Measurements from ENCODE around the gene OR2AK2.

The OR2AK2 gene, protein sequence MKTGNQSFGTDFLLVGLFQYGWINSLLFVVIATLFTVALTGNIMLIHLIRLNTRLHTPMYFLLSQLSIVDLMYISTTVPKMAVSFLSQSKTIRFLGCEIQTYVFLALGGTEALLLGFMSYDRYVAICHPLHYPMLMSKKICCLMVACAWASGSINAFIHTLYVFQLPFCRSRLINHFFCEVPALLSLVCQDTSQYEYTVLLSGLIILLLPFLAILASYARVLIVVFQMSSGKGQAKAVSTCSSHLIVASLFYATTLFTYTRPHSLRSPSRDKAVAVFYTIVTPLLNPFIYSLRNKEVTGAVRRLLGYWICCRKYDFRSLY

DNA sequence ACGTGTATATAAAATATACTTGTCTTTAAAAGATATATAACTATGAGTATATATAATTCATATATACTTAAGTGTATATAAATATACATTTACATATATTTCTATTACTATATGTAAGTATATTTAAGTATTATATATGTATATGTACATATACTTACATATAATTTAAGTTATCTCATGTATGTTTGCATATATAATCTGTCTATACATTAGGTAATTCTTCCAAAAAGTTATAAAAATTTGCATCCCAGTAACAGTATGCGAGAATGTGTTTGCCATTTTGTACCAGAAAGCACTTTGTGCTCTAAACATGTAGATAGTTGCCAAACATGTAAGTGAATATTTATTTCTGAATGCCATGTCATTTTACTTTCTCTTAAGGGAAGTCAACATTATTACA lies at the start of gene OR2AK2:
OR2AK2 (plus strand) TSS at position 301 of the 400 bp plus-strand sequence. CDS start 144 bp downstream, outside the sequence.
- no peak for DNase-seq

DNA sequence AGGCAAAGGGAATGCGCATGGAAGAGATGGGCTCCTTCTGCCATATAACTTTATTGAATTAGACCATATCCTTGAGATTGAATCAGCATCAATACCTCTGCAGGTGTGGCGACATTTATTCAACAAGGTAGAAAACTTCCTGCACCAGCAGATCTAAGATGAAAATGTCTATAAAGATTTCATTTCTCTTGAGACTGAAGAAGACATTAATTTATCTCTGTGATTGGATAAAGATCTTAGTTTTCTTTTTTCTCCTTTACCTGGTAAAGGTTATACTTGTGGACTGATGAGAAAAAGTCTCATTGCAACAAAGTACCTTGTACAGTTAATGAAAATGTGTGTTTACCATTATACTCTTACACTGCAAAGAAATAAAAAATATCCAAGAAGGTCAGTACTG lies 45.1 kb upstream of the OR2AK2 start, which contains the start of gene OR2T8:
OR2T8 (plus strand) TSS at position 301 of the 400 bp plus-strand sequence. CDS start 766 bp downstream, outside the sequence.
- DNase-seq: no peak

DNA sequence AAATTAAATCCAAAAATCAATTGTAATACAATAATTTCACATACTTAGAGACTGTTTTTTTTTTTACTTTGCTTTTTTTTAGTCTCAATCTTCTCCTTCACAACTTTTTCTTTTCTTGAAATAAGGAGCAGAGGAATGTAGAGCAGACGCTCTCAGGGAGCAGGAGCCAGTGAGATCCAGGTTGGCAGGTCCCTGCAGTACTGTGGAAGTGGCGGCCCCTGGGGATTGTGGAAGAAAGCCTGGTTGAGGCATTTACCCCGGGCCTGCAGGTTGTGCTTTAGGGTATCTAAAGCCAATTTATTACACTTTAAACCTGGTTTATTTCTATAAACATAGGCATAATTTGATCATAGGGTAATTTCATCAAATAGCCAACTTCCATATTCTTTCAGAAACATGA lies 41.1 kb upstream of the OR2AK2 start:
- DNase-seq: no peak

DNA sequence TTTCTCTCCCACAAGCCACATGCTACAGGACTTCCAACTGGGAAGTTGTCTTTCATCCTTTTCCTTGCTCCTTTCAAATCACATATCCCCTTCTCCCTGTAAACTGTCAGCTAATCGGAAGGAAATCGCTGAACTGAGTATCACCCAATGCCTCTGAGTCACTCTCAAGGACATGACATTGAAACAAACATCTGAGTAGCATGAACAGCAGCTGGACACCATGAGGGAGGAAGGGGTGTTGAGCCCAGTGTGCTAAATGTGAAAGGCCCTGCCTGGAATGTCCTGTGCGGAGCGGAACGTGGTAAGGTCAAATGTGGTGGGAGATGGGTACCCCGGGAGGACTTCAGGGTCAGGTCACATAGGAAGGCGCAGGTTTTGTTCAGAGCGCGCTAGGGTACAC lies 40.2 kb upstream of the OR2AK2 start, which contains the start of gene OR2AJ1:
OR2AJ1 (plus strand) TSS at position 22 of the 400 bp plus-strand sequence. CDS start 8,880 bp downstream, outside the sequence.
- no peak for DNase-seq

DNA sequence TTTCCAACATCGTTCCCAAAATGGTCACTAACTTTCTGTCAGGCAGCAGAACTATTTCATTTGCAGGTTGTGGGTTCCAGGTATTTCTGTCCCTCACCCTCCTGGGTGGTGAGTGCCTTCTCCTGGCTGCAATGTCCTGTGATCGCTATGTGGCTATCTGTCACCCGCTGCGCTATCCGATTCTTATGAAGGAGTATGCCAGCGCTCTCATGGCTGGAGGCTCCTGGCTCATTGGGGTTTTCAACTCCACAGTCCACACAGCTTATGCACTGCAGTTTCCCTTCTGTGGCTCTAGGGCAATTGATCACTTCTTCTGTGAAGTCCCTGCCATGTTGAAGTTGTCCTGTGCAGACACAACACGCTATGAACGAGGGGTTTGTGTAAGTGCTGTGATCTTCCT lies 31.0 kb upstream of the OR2AK2 start:
- DNase-seq: no peak

DNA sequence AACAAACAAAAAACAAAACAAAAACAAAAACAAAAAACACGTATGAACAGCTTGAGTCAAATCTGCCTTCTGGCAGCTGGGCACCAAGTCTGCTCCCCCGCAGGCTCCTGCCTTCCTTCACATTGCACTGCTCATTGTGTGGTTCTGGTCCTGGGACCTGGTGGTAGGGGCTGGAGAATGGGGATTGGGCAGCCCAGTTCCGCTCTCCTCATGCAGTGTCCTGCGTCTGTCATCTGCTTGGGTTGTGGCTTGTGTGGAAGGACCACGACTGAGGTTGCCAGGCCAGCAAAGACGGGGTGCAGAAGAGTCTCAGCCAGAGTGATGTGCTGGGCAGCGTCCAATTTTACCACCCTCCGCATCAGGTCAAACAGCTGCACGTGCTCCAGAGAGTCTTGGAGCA lies 29.3 kb upstream of the OR2AK2 start:
- no peak for DNase-seq

DNA sequence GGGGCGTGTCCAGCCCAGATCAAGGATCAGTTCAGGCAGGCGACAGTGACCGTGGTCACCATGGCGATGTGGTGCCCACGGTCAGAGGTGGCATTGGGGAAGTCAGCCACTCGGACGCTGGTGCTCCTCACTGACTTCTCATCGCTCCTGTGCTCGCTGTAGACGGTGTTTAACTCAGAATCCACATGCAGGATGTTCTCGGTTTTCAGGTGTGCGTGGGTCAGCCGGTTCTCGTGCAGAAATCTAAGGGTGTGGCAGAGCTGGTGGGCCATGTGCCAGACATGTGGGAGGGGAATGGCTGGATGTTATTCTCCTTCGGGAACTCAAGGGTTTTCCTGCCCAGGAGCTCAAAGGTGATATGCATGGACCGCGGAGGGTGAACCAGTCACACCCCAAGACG lies 28.6 kb upstream of the OR2AK2 start:
- DNase-seq: no peak

DNA sequence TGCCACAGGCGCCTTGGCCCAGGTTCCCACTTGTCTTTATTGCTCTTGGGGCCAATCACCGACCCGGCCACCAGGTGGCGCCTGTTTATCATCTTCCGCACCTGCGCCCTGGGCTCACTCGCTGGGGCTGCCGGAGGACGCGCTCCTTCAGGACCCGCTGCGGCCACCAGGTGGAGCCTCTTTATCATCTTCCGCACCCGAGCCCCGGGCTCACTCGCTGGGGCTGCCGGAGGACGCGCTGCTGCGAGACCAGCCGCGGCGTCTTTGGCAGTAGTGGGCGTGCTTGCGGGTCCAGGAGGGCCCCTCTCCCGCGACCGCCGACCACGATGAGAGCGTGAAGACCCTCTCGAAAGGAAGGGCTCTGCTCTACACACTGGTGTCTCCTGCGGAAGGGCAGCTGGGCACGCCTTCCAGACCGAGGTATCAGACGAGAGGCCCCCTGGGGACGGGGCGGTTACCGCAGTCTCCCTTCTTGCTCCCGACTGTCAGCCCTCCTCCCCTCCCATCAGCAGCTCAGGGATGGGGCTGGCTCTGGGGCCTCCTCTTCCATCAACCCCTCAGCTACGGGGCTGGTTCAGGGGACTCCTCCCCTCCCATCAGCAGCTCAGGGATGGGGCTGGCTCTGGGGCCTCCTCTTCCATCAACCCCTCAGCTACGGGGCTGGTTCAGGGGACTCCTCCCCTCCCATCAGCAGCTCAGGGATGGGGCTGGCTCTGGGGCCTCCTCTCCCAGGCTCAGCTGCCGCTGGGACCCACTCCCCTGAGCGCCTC lies 27.9 kb upstream of the OR2AK2 start:
- peak; percentile 32 for DNase-seq

DNA sequence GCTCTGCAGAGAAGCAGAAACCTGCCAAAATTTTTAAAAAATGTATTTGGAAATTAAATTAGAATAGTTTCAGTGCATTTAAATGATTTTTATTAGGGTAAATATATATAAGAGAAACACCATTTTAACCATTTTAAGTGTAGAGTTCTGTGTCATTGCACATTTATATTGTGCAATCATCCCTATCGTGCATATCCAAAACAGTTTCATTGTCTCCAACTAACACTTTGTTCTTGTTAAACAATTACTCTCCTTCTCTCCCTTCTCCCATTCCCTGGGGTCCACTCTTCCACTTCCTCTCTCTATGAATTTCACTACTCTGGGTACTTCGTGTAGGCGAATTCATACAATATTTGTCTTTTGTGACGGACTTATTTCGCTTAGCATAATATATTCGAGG lies 22.4 kb upstream of the OR2AK2 start:
- no peak for DNase-seq

DNA sequence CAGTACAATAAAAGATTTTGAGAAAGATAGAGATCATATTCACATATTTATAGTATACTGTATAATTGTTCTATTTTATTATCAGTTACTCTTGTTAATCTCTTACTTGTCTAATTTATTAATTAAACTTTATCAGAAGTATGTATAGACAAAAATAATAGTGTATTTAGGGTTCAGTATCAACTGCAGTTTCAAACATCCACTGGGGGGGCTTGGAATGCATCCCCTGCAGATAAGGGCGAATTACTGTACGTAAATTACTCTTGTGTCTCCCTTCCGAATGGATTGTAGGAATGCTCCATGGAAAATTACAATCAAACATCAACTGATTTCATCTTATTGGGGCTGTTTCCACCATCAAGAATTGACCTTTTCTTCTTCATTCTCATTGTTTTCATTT lies 16.5 kb upstream of the OR2AK2 start, which contains the start of gene OR2L8:
OR2L8 (plus strand) TSS at position 301 of the 400 bp plus-strand sequence; CDS start at position 301, 0 bp downstream.
- no peak for DNase-seq

DNA sequence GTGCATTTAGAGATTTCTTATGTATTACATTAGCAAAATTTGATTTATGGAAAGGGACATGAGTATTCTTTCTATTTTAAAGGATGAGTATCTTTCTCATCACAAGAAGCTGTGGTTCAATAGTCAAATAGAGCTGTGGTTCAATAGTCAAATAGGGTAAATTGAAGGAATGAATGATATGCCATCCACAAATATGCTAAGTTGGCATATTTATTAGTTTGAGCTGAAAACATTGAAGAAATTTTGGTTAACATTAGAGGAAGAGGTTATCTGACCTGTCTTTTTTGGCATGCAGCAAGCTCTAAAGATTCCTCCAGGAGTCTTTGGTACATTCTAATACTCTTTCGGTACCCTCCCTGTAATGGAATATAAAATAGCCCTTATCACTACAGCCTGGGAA lies 11.6 kb upstream of the OR2AK2 start:
- DNase-seq: no peak

DNA sequence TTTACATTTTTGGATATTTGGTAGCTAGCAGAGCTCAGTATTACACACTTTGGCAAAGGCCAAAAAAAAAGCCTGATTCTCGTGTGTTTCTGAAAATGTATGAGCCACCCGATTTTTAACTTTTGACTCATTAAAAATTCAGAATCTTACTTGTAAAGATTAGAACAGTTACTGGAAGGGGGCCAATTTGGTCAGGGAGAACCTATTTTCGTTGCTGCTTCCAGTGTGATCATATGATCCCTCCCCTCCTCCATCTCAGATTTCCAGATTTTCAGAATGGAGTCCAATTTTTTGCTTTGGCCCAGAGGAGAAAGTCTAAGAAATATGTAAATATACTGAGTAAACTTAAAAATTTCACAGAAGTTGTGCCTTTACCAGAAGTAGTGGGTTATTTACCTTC lies 3.2 kb upstream of the OR2AK2 start:
- DNase-seq: no peak

DNA sequence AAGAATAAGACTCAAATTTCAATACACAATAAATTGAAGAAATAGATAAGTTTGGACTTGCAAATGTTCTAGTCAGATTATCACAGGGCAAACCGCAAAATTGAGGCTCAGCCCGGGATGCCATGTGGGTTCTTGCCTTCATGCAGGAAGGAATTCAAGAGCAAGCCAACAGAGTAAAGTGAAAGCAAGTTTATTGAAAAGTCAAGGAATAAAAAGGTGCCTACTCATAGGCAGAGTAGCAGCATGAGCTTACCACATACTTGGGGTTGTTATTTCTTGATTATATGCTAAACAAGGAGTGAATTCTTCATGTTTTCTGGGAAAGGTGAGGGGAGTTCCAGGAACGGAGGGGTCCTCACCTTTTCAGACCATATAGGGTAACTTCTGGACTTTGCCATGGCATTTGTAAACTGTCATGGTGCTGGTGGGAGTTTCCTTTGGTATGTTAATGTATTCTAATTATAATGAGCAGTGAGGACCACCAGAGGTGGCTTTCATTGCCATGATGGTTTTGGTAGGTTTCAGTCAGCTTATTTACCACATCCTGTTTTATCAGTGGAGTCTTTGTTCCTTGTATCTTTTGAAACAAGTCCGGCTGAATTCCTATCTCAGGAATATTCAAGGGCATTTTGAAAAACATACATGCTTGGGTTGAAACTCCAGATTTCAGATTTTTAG lies 2.0 kb upstream of the OR2AK2 start:
- no peak for DNase-seq

DNA sequence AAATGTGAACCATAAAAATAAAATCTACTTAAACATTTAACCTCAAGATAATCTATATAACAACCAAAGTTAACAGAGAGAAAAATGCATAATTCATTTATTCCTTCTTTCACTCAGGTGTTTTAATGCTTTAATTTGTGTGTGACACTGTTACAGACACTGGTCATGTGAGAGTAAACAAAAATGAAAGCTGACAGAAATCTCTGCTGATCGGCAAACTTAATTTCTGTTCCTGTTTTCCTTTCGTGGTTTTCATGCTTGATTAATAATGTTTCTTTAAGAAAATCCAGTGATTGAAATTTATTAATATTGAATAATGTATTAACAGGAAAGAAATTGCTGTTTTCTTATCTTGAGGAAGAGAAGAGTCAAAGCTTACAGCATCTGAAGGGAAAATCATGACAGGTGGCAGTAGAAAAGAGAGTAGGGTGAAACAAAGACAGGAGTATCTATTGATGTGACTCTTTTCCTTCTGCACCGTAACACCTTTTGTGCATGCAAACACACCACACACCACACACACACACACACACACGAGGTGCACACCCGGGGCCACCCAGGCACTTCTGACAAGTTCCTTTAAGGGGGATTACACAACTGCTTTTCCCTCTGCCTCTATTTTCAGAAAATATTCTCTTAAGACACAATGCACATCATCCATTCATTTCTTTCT lies 1.6 kb downstream of the OR2AK2 start:
- DNase-seq: no peak

DNA sequence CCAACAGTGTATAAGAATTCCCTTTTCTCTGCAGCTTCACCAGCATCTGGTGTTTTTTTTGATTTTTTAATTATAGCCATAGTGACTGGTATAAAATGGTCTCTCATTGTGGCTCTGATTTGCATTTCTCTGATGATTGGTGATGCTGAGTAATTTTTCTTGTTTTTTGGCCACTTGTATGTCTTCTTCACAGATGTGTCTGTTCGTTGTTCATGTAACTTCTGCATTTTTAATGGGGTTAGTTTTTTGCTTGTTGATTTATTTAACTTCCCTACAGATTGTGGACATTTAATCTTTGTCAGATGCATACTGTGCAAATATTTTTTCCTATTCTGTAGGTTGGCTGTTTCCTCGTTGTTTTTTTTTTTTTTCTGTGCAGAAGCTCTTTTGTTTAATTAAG lies 28.0 kb downstream of the OR2AK2 start:
- no peak for DNase-seq

DNA sequence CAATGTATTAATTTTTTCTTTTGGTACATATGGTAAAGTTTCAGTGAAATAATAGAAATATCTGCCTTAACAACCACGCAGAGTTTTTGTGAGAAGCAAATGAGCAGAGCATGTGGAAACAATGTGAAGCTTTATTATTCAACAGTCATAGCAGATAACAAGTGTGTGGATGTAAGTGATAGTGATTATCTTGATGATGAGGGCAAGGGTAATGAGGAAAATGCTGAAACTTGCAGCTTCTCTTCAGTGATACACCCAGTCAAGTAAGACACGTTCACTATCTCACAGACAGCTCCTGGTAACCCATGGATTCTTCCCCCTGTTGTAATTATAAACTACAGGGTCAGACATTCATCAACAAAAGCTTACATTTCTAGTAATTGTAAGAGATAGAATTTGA lies 33.8 kb downstream of the OR2AK2 start:
- DNase-seq: no peak

DNA sequence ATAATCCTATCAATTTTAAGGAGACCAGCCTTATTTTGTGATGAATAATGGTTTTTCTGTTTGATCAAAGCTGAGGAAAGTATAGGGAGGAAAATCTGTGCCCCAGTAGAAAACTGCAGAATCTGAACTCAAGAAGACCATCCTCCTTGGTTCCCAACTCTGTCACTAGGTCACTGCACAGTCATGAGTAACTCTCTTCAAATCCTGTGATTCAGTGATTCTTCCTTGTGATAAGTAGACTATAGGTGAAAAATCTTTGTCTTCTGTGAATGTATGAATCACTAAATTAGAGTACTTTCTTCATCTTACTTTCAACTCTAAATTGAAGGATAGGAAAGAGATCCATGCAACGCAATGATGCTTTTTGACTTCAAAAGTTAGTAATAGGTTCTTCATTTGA lies 35.1 kb downstream of the OR2AK2 start:
- no peak for DNase-seq

DNA sequence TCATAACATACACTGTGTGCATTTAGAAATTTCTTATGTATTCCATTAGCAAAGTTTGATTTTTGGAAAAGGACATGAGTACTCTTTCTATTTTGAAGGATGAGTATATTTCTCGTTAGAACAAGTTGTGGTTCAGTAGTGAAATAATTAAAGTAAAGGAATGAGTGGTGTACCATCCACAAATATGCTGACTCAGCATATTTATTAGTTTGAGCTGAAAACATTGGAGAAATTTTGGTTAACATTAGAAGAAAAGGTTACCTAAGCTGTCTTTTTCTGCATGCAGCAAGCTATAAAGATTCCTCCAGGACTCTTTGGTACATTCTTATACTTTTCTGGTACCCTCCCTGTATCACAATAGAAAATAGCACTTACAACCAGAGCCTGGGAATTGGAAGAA lies 42.7 kb downstream of the OR2AK2 start:
- DNase-seq: no peak

DNA sequence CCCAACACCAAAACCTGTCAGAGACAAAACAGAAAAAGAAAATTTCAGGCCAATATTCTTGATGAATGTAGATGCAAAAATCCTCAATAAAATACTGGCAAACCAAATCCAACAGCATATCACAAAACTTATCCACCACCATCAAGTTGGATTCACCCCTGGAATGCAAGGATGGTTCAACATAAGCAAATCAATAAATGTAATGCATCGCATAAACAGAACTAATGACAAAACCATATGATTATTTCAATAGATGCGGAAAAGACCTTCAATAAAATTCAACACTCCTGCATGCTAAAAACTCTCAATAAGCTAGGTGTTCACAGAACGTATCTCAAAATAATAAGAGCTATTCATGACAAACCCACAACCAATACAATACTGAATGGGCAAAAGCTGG lies 44.6 kb downstream of the OR2AK2 start:
- DNase-seq: no peak

DNA sequence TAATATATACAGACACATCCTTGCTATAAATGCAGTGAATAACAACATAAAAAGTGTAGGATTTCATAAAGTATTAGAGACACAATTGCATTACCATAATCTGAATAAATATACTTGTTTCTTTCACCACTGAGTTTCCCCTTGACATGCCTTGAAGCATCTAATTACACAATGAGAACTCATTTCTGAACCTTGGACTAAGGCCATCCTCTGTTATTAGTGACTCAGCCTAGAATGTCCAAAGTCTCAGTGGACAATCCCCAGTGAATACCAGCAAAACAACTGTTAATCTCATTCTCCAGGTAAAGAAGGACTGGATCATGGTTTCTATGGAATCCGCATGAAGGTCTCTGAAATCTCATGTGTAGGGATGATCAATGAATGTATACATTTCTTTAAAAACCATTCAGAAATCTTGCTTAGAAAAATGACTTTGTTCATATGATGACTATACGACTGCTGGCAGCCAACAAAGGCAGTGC lies 48.2 kb downstream of the OR2AK2 start, which contains the start of gene OR2L5:
OR2L5 (plus strand) TSS at position 432 of the 482 bp plus-strand sequence. CDS start 8,288 bp downstream, outside the sequence.
- DNase-seq: no peak

DNA sequence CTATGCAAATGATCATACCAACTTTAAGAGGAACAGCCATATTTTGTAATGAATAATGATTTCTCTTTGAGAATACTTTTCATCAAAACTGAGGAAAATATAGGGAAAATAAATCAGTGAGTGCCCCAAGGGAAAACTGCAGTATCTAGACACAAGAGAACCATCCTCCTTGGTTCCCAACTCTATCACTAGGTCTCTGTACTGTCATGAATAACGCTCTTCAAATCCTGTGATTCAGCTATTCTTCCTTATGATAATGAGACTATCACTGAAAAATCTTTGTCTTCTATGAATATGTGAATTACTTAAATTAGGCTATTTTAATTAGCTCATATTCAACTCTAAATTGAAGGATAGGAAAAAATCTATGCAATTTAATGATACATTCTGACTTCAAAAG lies 50.8 kb downstream of the OR2AK2 start:
- DNase-seq: no peak

Data from SHP77 treated with DMSO at 0.1 percent for 48 hours (cell line).